BJ (cell line): ENCODE results near the gene TACR1. TPM values are rescaled to one million over a fixed set of nuclear protein-coding genes. Genes with fewer than 3 reads are reported as not detected.
"Not testable (repeated sequence)": the region's sequence is repeated elsewhere in the genome, so short reads cannot be mapped to it uniquely, and the experiment has no call there.

Experiments used
- CTCF ChIA-PET: fragments of 350-600 bp; formaldehyde crosslinking; extraction: SDS; loops from one replicate; lab custom pipeline; 2021; ENCODE audit warnings: antibody characterized with exemption, inconsistent platforms; lab: Yijun Ruan, JAX
- POLR2A ChIA-PET: fragments of 300-600 bp; sonication (Branson Sonifier 250); formaldehyde crosslinking; extraction: SDS; loops from one replicate; lab custom pipeline; 2021; ENCODE audit warnings: antibody characterized with exemption; lab: Charles Lee
- DNase-seq: peaks from one replicate; pipeline ENCODE4 v3.0.0-alpha.2; 2011; ENCODE audit warnings: low read depth
- H3K27me3 ChIP-seq: 2 replicates; pipeline ENCODE4 v1.6.0; 2011; ENCODE audit warnings: low read length; ENCODE audit not compliant: control insufficient read depth, insufficient read depth
- H3K36me3 ChIP-seq: 2 replicates; pipeline ENCODE4 v1.5.1; 2011; ENCODE audit warnings: low read length; ENCODE audit not compliant: control insufficient read depth, insufficient read depth
- H3K4me3 ChIP-seq: 2 replicates; pipeline ENCODE4 v1.5.1; 2011; ENCODE audit warnings: low read depth, mild to moderate bottlenecking, control low read depth, low read length
- CTCF ChIP-seq: IDR thresholded peaks from 2 replicates; pipeline ENCODE4 v1.5.1; 2011; ENCODE audit warnings: low read depth, mild to moderate bottlenecking, control low read depth, inconsistent platforms, low read length, moderate library complexity; ENCODE audit not compliant: insufficient read depth
- polyA plus RNA-seq: library from polyadenylated mRNA; depleted of rRNA; stranded (reverse); fragments of >200 nt; gene quantifications from 2 replicates; pipeline ENCODE4 v1.2.3, GENCODE V29; 2011

Gene TACR1
- polyA plus RNA-seq, 1 experiment = 0.07 TPM

- DNase-seq = no peak
- Histone ChIP-seq H3K36me3 (no peaks in the 10 kb centered on the region), H3K27me3 (no peaks in the 10 kb centered on the region), H3K4me3 (no peak overlapping the region)
- POLR2A ChIA-PET = no interaction called here
- no peak for TF ChIP-seq CTCF
- CTCF ChIA-PET = no interaction called here
These were observed 25.6 kb downstream of the TACR1 start for GRCh38 chr2:75173740-75174139.

DNA sequence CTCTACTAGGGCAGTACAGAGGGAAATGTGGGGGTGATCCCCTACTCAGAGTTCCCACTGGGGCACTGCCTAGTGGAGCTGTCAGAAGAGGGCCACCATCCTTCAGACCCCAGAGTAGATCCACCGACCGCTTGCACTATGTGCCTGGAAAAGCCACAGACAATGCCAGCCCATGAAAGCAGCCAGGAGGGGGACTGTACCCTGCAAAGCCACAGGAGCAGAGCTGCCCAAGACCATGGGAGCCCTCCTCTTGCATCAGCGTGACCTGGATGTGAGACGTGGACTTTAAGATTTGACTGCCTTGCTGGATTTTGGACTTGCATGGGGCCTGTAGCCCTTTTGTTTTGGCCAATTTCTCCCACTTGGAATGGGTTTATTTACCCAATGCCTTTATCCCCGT, 27.9 kb downstream of the TACR1 start:
- POLR2A ChIA-PET, H3K36me3 ChIP-seq, H3K27me3 ChIP-seq, DNase-seq, H3K4me3 ChIP-seq, CTCF ChIA-PET: not testable (repeated sequence)

DNA sequence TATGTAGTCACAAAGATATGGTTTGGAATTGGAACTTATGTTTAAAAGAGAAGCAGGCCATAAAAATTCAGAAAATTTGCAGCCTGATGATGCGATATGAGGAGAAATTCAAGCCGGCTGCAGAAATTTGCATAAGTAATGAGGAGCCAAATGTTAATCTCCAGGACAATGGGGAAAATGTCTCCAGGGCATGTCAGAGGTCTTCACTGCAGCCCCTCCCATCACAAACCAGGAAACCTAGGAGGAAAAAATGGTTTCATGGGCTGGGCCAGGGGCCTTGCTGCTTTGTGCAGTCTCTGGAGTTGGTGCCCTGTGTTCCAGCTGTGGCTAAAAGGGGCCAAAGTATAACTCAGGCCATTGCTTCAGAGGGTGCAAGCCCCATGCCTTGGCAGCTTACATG, 28.4 kb downstream of the TACR1 start:
- POLR2A ChIA-PET = no interaction called here
- CTCF ChIA-PET = no interaction called here
- no peak for TF ChIP-seq CTCF
- H3K4me3 ChIP-seq = no peak overlapping the region
- DNase-seq = no peak
- no peaks in the 10 kb centered on the region for H3K36me3 ChIP-seq
- no peaks in the 10 kb centered on the region for H3K27me3 ChIP-seq

GRCh38 chr2:75168186-75168585, 31.1 kb downstream of the TACR1 start:
- TF ChIP-seq CTCF = no peak
- CTCF ChIA-PET = interaction anchor here (0.9 kb wide), 1 partner anchor 114 kb away, joined by 3 read pairs; no protein-coding TSS in a partner anchor
- no peaks in the 10 kb centered on the region for H3K27me3 ChIP-seq

DNA sequence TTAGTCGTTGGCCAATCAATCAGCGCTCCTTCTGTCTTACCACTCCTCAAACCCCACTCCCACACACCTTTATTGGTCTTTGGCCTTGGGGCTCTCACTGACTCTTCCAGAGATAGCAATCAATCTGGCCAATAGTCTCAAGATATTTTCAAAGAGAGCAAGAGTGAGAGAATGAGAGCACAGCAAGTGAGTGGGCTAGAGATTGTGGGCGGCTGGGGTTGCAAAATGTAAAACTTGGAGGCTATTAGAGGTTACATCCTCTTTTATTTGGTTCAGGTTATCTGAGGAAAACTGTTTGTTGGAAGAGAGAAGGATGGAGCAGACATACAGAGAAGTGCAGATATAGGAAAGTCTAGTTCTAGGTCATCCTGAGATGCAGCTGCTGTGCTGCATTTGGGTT, 32.8 kb downstream of the TACR1 start:
- POLR2A ChIA-PET = no interaction called here
- Histone ChIP-seq H3K27me3 (no peaks in the 10 kb centered on the region), H3K4me3 (no peak overlapping the region), H3K36me3 (no peaks in the 10 kb centered on the region)
- CTCF ChIA-PET = no interaction called here
- no peak for TF ChIP-seq CTCF
- no peak for DNase-seq

More at GRCh38 chr2:75168186-75168585, 31.1 kb downstream of the TACR1 start:
- no peaks in the 10 kb centered on the region for H3K36me3 ChIP-seq
- no peak for DNase-seq
- POLR2A ChIA-PET = no interaction called here
- H3K4me3 ChIP-seq = no peak overlapping the region

DNA sequence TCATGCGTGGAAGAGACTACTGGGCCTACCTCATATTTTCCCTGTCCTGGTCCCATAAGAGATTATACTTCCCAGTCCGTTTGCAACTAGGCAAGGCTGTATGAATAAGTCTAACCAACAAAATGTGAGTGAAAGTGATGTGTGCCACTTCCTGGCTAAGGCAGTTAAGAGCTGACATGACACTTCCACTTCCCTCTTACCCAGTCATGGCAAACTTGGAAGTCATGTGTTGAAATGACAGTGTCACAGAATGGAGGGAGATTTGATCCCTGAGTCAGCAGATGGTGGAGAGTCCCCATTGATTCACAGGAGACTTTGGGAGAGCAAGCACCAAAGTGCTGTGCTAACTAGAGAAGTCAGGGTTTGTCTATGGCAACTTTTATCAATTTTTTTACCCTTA, 36.4 kb downstream of the TACR1 start:
- ChIA-PET POLR2A (no interaction called here), CTCF (no interaction called here)
- Histone ChIP-seq H3K27me3 (no peaks in the 10 kb centered on the region), H3K4me3 (no peak overlapping the region), H3K36me3 (no peaks in the 10 kb centered on the region)
- DNase-seq = no peak
- TF ChIP-seq CTCF = no peak
